IgD-negative memory B cell (primary cell): Measurements from ENCODE around the gene SH3BP5. TPM values are rescaled to one million over a fixed set of nuclear protein-coding genes. Genes with fewer than 3 reads are reported as not detected.

Experiments used
- H3K27ac Mint-ChIP-seq, 3 donors: one replicate each; pipeline ENCODE4 v1.8.0; 2020 to 2022; ENCODE audit warnings: mild to moderate bottlenecking in 3 of 3, mixed read lengths in 3 of 3, moderate library complexity in 1 of 3
- H3K27me3 Mint-ChIP-seq: one replicate; pipeline ENCODE4 v1.8.0; 2021; ENCODE audit warnings: mixed read lengths
- H3K36me3 Mint-ChIP-seq: one replicate; pipeline ENCODE4 v1.8.0; 2020; ENCODE audit warnings: mild to moderate bottlenecking, mixed read lengths
- H3K4me1 Mint-ChIP-seq, 3 donors: one replicate each; pipeline ENCODE4 v1.8.0; 2020 to 2022; ENCODE audit warnings: mixed read lengths in 3 of 3, mild to moderate bottlenecking in 1 of 3
- H3K4me3 Mint-ChIP-seq, 4 donors: one replicate each; pipeline ENCODE4 v1.8.0; 2020 to 2022; ENCODE audit warnings: mild to moderate bottlenecking in 4 of 4, mixed read lengths in 4 of 4, moderate library complexity in 3 of 4
- H3K9me3 Mint-ChIP-seq, 3 donors: one replicate each; pipeline ENCODE4 v1.8.0; 2020 to 2021; ENCODE audit warnings: mixed read lengths in 3 of 3, mild to moderate bottlenecking in 1 of 3
- polyA plus RNA-seq: library from polyadenylated mRNA; unstranded; fragments of 300-500 nt; fragmentation: Illumina TruSeq; gene quantifications from one replicate; pipeline ENCODE4 v1.2.3, GENCODE V29; 2021

The SH3BP5 gene
- polyA plus RNA-seq, 1 donor from 2014 or later, result 117 TPM

- Mint-ChIP-seq H3K27me3 (no peaks in the 10 kb centered on the region), H3K4me3 (peak overlapping the region; percentile 70 to 92 (median 77)), H3K27ac (peak overlapping the region; percentile 85 to 96 (median 96)), H3K36me3 (peaks cover 2% of the 10 kb centered on the region), H3K9me3 (peaks cover 0 to 2% (median 0%) of the 10 kb centered on the region in 3 donors), H3K4me1 (peaks cover 40 to 80% (median 58%) of the 10 kb centered on the region in 3 donors)
Observed at GRCh38 chr3:15291589-15292541, 40.5 kb downstream of the SH3BP5 start.

GRCh38 chr3:15290736-15291135 lies 41.6 kb downstream of the SH3BP5 start:
- peak overlapping the region; percentile 85 to 96 (median 96) for H3K27ac Mint-ChIP-seq
- H3K9me3 Mint-ChIP-seq, result peaks cover 0 to 2% (median 1%) of the 10 kb centered on the region in 3 donors
- H3K4me1 Mint-ChIP-seq, result peaks cover 42 to 77% (median 59%) of the 10 kb centered on the region in 3 donors
- peak overlapping the region in 2 of 4 donors; percentile 52 to 80 for H3K4me3 Mint-ChIP-seq
- H3K27me3 Mint-ChIP-seq, result no peaks in the 10 kb centered on the region
- peaks cover 2% of the 10 kb centered on the region for H3K36me3 Mint-ChIP-seq

DNA sequence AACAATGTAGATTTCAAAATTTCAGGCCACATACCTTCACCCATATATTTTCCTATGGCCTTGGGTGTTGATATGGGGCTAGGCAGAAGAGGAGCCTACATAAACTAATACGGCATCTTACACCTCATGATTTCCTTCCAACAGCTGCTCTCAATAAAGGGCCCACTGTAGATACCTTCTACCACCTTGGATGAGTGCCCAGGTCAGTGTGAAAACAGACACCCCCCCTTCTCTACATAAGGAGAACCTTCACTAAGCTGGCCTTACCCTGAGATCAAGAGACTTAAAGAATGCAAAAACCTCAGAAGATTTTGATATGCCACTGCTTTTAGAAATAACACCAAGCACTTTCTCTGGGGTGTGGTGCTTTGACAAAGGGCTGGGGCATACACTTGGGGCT lies 42.7 kb downstream of the SH3BP5 start:
- peaks cover 2% of the 10 kb centered on the region for H3K36me3 Mint-ChIP-seq
- H3K27ac Mint-ChIP-seq, result peak overlapping the region; percentile 44 to 88 (median 81)
- peak overlapping the region in 3 of 4 donors; percentile 13 to 79 (median 67) for H3K4me3 Mint-ChIP-seq
- H3K9me3 Mint-ChIP-seq, result peaks cover 0 to 2% (median 2%) of the 10 kb centered on the region in 3 donors
- H3K4me1 Mint-ChIP-seq, result peaks cover 40 to 75% (median 54%) of the 10 kb centered on the region in 3 donors
- no peaks in the 10 kb centered on the region for H3K27me3 Mint-ChIP-seq

DNA sequence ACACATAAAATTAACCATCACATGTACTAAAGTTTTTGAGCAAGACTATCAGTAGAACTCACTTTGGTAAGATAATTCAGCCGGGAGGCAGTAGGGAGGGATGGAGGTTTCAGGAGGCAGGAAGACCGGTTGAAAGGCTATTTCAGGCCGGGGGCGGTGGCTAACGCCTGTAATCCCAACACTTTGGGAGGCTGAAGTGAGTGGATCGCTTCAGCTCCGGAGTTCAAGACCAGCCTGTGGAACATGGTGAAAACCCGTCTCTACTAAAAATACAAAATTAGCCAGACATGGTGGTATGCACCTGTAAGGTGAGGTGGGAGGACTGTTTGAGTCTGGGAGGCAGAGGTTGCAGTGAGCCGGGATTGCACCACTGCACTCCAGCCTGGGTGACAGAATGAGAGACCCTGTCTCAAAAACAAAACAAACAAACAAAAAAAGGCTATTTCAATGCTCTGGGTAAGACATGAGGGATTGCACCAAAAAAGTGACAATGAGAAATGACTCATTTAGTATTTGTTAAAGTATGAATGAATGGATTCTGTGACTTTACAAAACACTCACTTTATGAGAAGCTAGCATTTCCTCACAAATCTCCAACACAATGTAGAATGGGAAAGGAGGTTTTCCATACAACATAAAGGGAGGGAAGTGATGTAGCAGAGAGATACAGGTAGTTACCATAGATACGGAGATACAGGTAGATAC lies 43.9 kb downstream of the SH3BP5 start:
- Mint-ChIP-seq H3K27me3 (peaks cover 1% of the 10 kb centered on the region), H3K4me3 (peak overlapping the region in 1 of 4 donors; percentile 65), H3K27ac (peak overlapping the region in 2 of 3 donors; percentile 43 to 64), H3K9me3 (peaks cover 0 to 2% (median 0%) of the 10 kb centered on the region in 3 donors), H3K36me3 (peaks cover 2% of the 10 kb centered on the region), H3K4me1 (peaks cover 47 to 78% (median 61%) of the 10 kb centered on the region in 3 donors)

DNA sequence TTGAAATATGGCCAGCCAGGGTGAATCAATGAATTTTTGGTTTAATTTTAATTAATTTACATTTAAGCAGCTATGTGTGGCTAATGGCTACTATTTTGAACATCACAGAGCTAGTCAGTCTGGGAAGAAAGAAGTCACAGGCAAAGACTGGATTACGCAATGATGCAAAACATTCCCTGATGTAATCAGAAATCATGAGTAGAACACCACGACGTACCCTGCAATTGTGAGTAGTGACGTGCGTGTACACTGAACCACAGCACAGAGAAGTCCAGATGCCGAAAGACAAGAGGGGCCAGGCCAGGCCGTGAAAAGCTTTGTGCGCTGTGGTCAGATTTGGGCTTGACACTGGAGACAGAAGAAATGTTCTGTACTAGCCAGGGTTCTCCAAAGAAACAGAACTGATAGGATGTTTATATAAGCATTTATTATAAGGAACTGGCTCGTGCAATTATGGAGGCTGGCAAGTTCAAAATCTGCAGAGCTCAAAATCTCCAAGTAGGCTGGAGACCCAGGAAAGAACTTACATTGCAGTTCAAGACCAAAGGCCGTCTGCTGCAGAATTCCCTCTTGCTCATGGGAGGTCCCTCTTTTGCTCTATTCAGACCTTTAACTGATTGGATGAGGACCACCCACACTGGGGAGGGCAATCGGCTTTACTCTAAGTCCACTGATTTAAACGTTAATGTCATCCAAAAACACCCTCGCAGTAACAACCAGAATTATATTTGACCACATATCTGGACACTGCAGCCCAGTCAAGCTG lies 44.6 kb downstream of the SH3BP5 start:
- H3K27ac Mint-ChIP-seq, result peak overlapping the region in 1 of 3 donors; percentile 43
- H3K9me3 Mint-ChIP-seq, result peaks cover 0 to 2% (median 0%) of the 10 kb centered on the region in 3 donors
- H3K4me3 Mint-ChIP-seq, result peak overlapping the region in 1 of 4 donors; percentile 65
- peaks cover 1% of the 10 kb centered on the region for H3K27me3 Mint-ChIP-seq
- peaks cover 2% of the 10 kb centered on the region for H3K36me3 Mint-ChIP-seq
- peaks cover 50 to 72% (median 58%) of the 10 kb centered on the region in 3 donors for H3K4me1 Mint-ChIP-seq

DNA sequence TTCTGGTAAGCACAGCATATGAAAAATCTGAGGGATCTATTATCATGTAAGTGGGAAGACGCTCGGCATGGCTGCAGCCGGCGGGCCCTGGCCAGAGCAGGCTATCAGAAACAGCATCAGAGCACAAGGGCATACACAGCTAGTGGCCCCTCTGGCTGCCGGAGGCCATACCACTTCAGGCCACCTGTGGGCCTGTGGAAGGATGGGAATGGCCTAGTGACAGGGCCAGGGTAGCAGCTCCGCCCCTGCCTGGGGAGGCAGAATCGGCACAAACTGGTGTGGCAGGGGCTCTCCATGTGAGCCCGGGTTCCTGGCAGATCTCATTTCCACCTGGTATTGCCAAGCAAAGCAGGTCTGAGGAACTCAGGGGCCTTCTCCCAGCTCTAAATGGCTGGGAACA lies 46.4 kb downstream of the SH3BP5 start:
- Mint-ChIP-seq H3K27ac (peak overlapping the region in 2 of 3 donors; percentile 16 to 20), H3K4me3 (peak overlapping the region in 1 of 4 donors; percentile 81), H3K27me3 (peaks cover 1% of the 10 kb centered on the region), H3K9me3 (peaks cover 0 to 2% (median 0%) of the 10 kb centered on the region in 3 donors), H3K36me3 (peaks cover 2% of the 10 kb centered on the region), H3K4me1 (peaks cover 53 to 59% (median 58%) of the 10 kb centered on the region in 3 donors)

- Mint-ChIP-seq H3K36me3 (no peaks in the 10 kb centered on the region), H3K4me1 (peaks cover 58 to 63% (median 62%) of the 10 kb centered on the region in 3 donors), H3K4me3 (peak overlapping the region in 3 of 4 donors; percentile 62 to 71 (median 70)), H3K27ac (peak overlapping the region in 2 of 3 donors; percentile 19 to 60), H3K27me3 (peaks cover 1% of the 10 kb centered on the region), H3K9me3 (peaks cover 0 to 2% (median 0%) of the 10 kb centered on the region in 3 donors)
Observed at GRCh38 chr3:15284121-15284889, 48.1 kb downstream of the SH3BP5 start.

DNA sequence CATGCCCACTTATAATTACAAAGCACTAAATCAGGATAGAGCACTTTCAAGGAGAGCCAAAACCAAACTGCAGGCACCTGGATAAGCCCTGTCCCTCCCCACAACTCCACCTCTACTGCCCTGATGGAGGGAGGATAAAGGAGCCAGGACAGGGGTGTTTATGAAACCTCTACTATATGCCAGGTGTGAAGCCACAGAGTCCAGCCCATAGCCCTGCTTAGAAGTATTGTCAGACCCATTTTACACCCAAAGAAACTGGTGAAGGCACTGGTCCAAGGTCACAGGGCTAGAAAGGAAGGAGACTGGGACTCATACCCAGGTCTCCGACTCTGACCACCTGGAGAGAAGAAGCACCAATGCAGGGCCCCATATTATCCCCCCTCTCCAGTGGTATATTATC lies 48.7 kb downstream of the SH3BP5 start:
- peak overlapping the region in 2 of 4 donors; percentile 70 to 71 for H3K4me3 Mint-ChIP-seq
- peaks cover 58 to 63% (median 61%) of the 10 kb centered on the region in 3 donors for H3K4me1 Mint-ChIP-seq
- H3K36me3 Mint-ChIP-seq, result no peaks in the 10 kb centered on the region
- peak overlapping the region in 1 of 3 donors; percentile 19 for H3K27ac Mint-ChIP-seq
- peaks cover 0 to 2% (median 0%) of the 10 kb centered on the region in 3 donors for H3K9me3 Mint-ChIP-seq
- peaks cover 1% of the 10 kb centered on the region for H3K27me3 Mint-ChIP-seq

DNA sequence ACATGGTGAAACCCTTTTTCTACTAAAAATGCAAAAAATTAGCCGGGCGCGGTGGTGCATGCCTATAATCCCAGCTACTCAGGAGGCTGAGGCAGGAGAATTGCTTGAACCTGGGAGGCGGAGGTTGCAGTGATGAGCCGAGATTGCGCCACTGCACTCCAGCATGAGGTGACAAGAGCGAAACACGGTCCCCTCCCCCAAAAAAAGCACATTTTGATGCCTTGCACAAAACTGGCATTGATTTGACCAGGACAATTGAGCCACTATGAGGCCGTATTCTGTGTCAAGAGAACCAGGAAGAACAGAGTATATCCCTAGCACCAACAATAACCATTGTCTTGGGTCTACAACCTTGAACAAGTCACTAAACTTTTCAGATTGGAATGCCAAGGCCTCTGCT lies 50.6 kb downstream of the SH3BP5 start:
- Mint-ChIP-seq H3K36me3 (no peaks in the 10 kb centered on the region), H3K9me3 (peaks cover 0 to 2% (median 0%) of the 10 kb centered on the region in 3 donors), H3K27me3 (peaks cover 1% of the 10 kb centered on the region), H3K4me3 (peak overlapping the region in 1 of 4 donors; percentile 45), H3K4me1 (peaks cover 60 to 63% (median 62%) of the 10 kb centered on the region in 3 donors), H3K27ac (peak overlapping the region in 2 of 3 donors; percentile 67 to 76)

GRCh38 chr3:15280853-15281532 lies 51.4 kb downstream of the SH3BP5 start:
- peak overlapping the region in 2 of 3 donors; percentile 32 to 76 for H3K27ac Mint-ChIP-seq
- peak overlapping the region in 1 of 4 donors; percentile 75 for H3K4me3 Mint-ChIP-seq
- H3K27me3 Mint-ChIP-seq, result peaks cover 1% of the 10 kb centered on the region
- H3K9me3 Mint-ChIP-seq, result peaks cover 0 to 2% (median 0%) of the 10 kb centered on the region in 3 donors
- H3K36me3 Mint-ChIP-seq, result no peaks in the 10 kb centered on the region
- H3K4me1 Mint-ChIP-seq, result peaks cover 59 to 65% (median 65%) of the 10 kb centered on the region in 3 donors

- peak overlapping the region in 3 of 4 donors; percentile 30 to 73 (median 36) for H3K4me3 Mint-ChIP-seq
- H3K9me3 Mint-ChIP-seq, result no peaks in the 10 kb centered on the region
- H3K4me1 Mint-ChIP-seq, result peaks cover 64 to 65% (median 64%) of the 10 kb centered on the region in 3 donors
- no peaks in the 10 kb centered on the region for H3K36me3 Mint-ChIP-seq
- H3K27me3 Mint-ChIP-seq, result peaks cover 1% of the 10 kb centered on the region
- peak overlapping the region in 2 of 3 donors; percentile 22 to 43 for H3K27ac Mint-ChIP-seq
Observed at GRCh38 chr3:15279671-15280402, 52.5 kb downstream of the SH3BP5 start.

DNA sequence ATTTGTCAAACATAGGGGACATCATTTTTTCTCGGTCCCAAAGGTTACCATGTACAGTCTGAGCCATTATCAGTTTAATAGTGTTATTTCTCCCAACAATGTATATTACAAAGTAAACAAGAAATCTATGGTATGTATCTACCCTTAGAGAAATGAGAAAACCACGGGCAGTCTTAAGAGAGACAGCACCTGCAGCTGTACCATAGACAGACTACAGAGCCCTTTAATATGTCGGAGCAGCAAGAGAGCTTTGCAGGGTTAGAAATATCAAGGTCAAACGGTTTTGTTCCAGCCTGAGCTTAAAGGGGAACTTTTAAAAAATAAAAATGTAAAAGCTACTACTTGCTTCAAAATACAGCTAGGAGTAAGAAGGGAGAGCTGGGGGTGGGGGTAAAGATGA lies 53.2 kb downstream of the SH3BP5 start:
- H3K36me3 Mint-ChIP-seq, result no peaks in the 10 kb centered on the region
- H3K27me3 Mint-ChIP-seq, result no peaks in the 10 kb centered on the region
- H3K27ac Mint-ChIP-seq, result peak overlapping the region in 2 of 3 donors; percentile 9 to 43
- peak overlapping the region in 3 of 4 donors; percentile 36 to 81 (median 73) for H3K4me3 Mint-ChIP-seq
- no peaks in the 10 kb centered on the region for H3K9me3 Mint-ChIP-seq
- peaks cover 61 to 64% (median 62%) of the 10 kb centered on the region in 3 donors for H3K4me1 Mint-ChIP-seq
